GM19035 (cell line): ENCODE data around the gene ARFGAP2.

Experiments used
- ATAC-seq: cut with Tn5 transposase; IDR thresholded peaks from one replicate; pipeline ENCODE4 v1.9.1; 2021; ENCODE audit not compliant: unreplicated experiment

Gene ARFGAP2

GRCh38 chr11:47187723-47188122 lies 11.0 kb upstream of the ARFGAP2 start:
- no peak for ATAC-seq

- peak; percentile 28 for ATAC-seq
These were observed 10.3 kb upstream of the ARFGAP2 start for GRCh38 chr11:47186700-47187695.

- peak; percentile 68 for ATAC-seq
These were observed 9.5 kb upstream of the ARFGAP2 start, which contains the start of gene PACSIN3 for GRCh38 chr11:47186076-47186699. PACSIN3 (minus strand) TSS chr11:47186434; CDS start chr11:47182727, 3,707 bp downstream.

GRCh38 chr11:47185305-47186075 lies 8.8 kb upstream of the ARFGAP2 start:
- peak; percentile 24 for ATAC-seq

GRCh38 chr11:47184711-47185304 lies 8.1 kb upstream of the ARFGAP2 start:
- ATAC-seq: no peak

- no peak for ATAC-seq
These were observed 7.3 kb upstream of the ARFGAP2 start for GRCh38 chr11:47183969-47184368.

GRCh38 chr11:47183031-47183856 lies 6.6 kb upstream of the ARFGAP2 start:
- no peak for ATAC-seq

- no peak for ATAC-seq
These were observed 5.7 kb upstream of the ARFGAP2 start for GRCh38 chr11:47182380-47182779.

- no peak for ATAC-seq
These were observed 4.6 kb upstream of the ARFGAP2 start for GRCh38 chr11:47181271-47181670.

GRCh38 chr11:47180006-47180787 lies 3.5 kb upstream of the ARFGAP2 start:
- ATAC-seq: no peak

- ATAC-seq: no peak
These were observed 2.9 kb upstream of the ARFGAP2 start for GRCh38 chr11:47179655-47179991.

GRCh38 chr11:47178737-47179654 lies 2.3 kb upstream of the ARFGAP2 start:
- no peak for ATAC-seq

GRCh38 chr11:47178316-47178715 lies 1.6 kb upstream of the ARFGAP2 start:
- no peak for ATAC-seq

GRCh38 chr11:47177846-47178245 lies 1.2 kb upstream of the ARFGAP2 start:
- ATAC-seq: no peak

GRCh38 chr11:47177229-47177845 lies 658 bp upstream of the ARFGAP2 start:
- peak; percentile 51 for ATAC-seq

- no peak for ATAC-seq
These were observed 842 bp downstream of the ARFGAP2 start for GRCh38 chr11:47175746-47176327.

GRCh38 chr11:47172740-47173336 lies 3.8 kb downstream of the ARFGAP2 start:
- ATAC-seq: no peak
